Tibial nerve (tissue), 4 donors: ENCODE results near the gene ROBO1. TPM values are rescaled to one million over a fixed set of nuclear protein-coding genes. Genes with fewer than 3 reads are reported as not detected.

Experiments used
- DNase-seq, 2 donors: peaks; one replicate each; pipeline ENCODE4 v3.0.0-alpha.2; 2019; ENCODE audit warnings: low spot score in 2 of 2
- H3K27ac ChIP-seq, 4 donors: fragments of 200-600 bp; sonication (generic) in 3 of 4; one replicate each; pipeline ENCODE4 v1.5.1; 2017 to 2019; ENCODE audit warnings: mild to moderate bottlenecking in 1 of 4
- H3K27me3 ChIP-seq, 2 donors: fragments of 200-600 bp; sonication (generic) in 1 of 2; one replicate each; pipeline versions ENCODE4 v1.5.1 to v1.6.0; 2017 to 2019
- H3K36me3 ChIP-seq, 3 donors: fragments of 200-600 bp; sonication (generic); one replicate each; pipeline ENCODE4 v1.5.1; 2018 to 2019
- H3K4me1 ChIP-seq, 4 donors: fragments of 200-600 bp; sonication (generic) in 3 of 4; one replicate each; pipeline ENCODE4 v1.5.1; 2017 to 2019
- H3K4me3 ChIP-seq, 4 donors: fragments of 200-600 bp; sonication (generic) in 3 of 4; one replicate each; pipeline ENCODE4 v1.5.1; 2017 to 2019; ENCODE audit warnings: mild to moderate bottlenecking in 1 of 4, moderate library complexity in 1 of 4
- H3K9me3 ChIP-seq, 4 donors: fragments of 200-600 bp; sonication (generic) in 3 of 4; one replicate each; pipeline ENCODE4 v1.5.1; 2017 to 2019
- EP300 ChIP-seq, 2 donors: sonication (generic); formaldehyde crosslinking; IDR thresholded peaks; one replicate each; pipeline ENCODE4 v1.6.1; 2017; ENCODE audit warnings: antibody characterized with exemption in 2 of 2, mild to moderate bottlenecking in 1 of 2
- POLR2A ChIP-seq, 2 donors: fragments of 450-650 bp; IDR thresholded peaks; one replicate each; pipeline ENCODE4 v1.6.1; 2017; ENCODE audit warnings: antibody characterized with exemption in 2 of 2, mild to moderate bottlenecking in 2 of 2, moderate library complexity in 2 of 2
- WGBS, 2 donors: methylation state at CpG; one replicate each; pipeline ENCODE4 v1.1.5; 2018; 5-methylcytosine and 5-hydroxymethylcytosine counted together
- total RNA-seq, 4 donors: library from RNA; depleted of rRNA; stranded (reverse); fragments of >200 nt; gene quantifications; one replicate each; pipeline ENCODE4 v1.1.0, GENCODE V29; 2016
- TF ChIP-seq, protein P1 (sequence below), 5 experiments: fragments of 200-600 bp in 3 of 5; fragments of 450-650 bp in 2 of 5; sonication (generic) in 3 of 5; IDR thresholded peaks; one replicate each; pipeline ENCODE4 v1.5.1; 2016 to 2019; ENCODE audit warnings: antibody characterized with exemption in 5 of 5, mild to moderate bottlenecking in 3 of 5, moderate library complexity in 2 of 5

ROBO1 gene
- total RNA-seq, 4 donors from 2014 or later: 12.6 to 27.8 (median 23.1) TPM

DNA sequence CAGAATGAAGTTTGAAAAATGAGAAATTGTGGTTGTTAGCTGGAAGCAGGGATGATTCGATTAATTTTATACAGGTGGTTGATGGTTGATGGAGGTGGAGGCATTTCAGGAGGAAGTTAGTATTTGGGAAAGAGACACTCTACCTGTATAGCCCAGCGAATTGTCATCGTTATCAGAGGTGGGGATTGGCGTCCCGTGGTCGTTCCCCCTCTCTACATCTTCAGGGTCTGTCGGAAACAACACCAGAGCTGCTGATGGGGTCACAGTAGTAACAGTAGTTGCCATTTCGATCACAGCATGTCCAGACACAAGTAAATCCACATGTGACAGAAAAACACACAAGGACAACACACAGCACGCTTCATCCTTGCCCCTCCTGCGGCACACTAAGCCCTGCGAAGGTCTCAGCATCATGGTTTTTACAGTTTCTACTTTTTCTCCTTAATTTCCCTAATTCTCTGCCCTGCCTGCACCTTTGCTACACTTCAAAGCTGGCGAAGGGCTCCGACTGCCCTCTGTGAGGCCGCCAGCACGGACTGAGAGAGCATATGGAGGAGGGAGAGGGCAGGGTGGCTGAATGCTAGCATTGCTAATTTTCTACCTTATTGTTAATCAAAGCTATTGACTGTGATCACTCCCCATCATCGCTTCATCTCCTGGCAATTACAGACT, 642.3 kb downstream of the ROBO1 start:
- 59 to 63% methylated on average over 16 of the region's 16 CpGs for WGBS, 2 donors
- Histone ChIP-seq H3K9me3 (no peaks in the 10 kb centered on the region), H3K4me3 (no peak overlapping the region), H3K27me3 (no peaks in the 10 kb centered on the region), H3K27ac (no peak overlapping the region), H3K36me3 (no peaks in the 10 kb centered on the region), H3K4me1 (no peaks in the 10 kb centered on the region)
- no peak for TF ChIP-seq EP300 (IDR thresholded peaks at IDR 0.05)
- TF ChIP-seq, protein P1, sequence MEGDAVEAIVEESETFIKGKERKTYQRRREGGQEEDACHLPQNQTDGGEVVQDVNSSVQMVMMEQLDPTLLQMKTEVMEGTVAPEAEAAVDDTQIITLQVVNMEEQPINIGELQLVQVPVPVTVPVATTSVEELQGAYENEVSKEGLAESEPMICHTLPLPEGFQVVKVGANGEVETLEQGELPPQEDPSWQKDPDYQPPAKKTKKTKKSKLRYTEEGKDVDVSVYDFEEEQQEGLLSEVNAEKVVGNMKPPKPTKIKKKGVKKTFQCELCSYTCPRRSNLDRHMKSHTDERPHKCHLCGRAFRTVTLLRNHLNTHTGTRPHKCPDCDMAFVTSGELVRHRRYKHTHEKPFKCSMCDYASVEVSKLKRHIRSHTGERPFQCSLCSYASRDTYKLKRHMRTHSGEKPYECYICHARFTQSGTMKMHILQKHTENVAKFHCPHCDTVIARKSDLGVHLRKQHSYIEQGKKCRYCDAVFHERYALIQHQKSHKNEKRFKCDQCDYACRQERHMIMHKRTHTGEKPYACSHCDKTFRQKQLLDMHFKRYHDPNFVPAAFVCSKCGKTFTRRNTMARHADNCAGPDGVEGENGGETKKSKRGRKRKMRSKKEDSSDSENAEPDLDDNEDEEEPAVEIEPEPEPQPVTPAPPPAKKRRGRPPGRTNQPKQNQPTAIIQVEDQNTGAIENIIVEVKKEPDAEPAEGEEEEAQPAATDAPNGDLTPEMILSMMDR (IDR thresholded peaks at IDR 0.05): no peak
- no peak for TF ChIP-seq POLR2A (IDR thresholded peaks at IDR 0.05)
- no peak for DNase-seq

DNA sequence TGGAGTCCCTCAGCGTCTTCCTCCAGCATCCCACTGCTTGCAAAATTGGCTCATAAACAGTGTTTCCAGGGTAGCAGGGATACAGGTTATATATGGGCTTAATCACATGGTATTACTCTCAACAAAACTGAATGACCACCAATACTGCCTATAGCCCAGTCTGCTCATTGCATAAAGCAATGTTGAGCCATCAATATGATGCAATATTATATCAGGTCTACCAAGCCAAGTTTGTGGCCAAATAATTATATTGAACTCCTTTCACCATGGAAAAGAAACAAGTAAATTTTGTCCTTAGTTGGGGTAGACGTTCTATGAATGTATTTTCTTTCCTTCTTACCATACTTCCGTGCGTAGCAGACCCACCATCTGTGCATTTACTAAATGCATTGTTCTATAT, 652.3 kb downstream of the ROBO1 start:
- no peak for TF ChIP-seq EP300 (IDR thresholded peaks at IDR 0.05)
- TF ChIP-seq POLR2A (IDR thresholded peaks at IDR 0.05): no peak
- TF ChIP-seq, protein P1 (IDR thresholded peaks at IDR 0.05): no peak
- Histone ChIP-seq H3K4me3 (no peak overlapping the region), H3K36me3 (no peaks in the 10 kb centered on the region), H3K9me3 (no peaks in the 10 kb centered on the region), H3K27me3 (no peaks in the 10 kb centered on the region), H3K4me1 (no peaks in the 10 kb centered on the region), H3K27ac (no peak overlapping the region)
- no peak for DNase-seq
- WGBS, 2 donors: 87 to 91% methylated on average over 4 of the region's 4 CpGs

- H3K27me3 ChIP-seq: no peaks in the 10 kb centered on the region
- H3K4me3 ChIP-seq: no peak overlapping the region
- no peaks in the 10 kb centered on the region for H3K9me3 ChIP-seq
- no peak overlapping the region for H3K27ac ChIP-seq
- no peaks in the 10 kb centered on the region for H3K36me3 ChIP-seq
- no peaks in the 10 kb centered on the region for H3K4me1 ChIP-seq
- 82 to 83% methylated on average over 3 of the region's 3 CpGs for WGBS, 2 donors
- DNase-seq: no peak
- TF ChIP-seq EP300 (IDR thresholded peaks at IDR 0.05) (no peak), POLR2A (IDR thresholded peaks at IDR 0.05) (no peak)
- TF ChIP-seq, protein P1 (IDR thresholded peaks at IDR 0.05): no peak
These were observed 653.9 kb downstream of the ROBO1 start for GRCh38 chr3:79113876-79114275.

GRCh38 chr3:79111375-79112052, 656.3 kb downstream of the ROBO1 start:
- 74 to 75% methylated on average over 3 of the region's 3 CpGs for WGBS, 2 donors
- Histone ChIP-seq H3K4me1 (no peaks in the 10 kb centered on the region), H3K27me3 (no peaks in the 10 kb centered on the region), H3K36me3 (no peaks in the 10 kb centered on the region), H3K4me3 (no peak overlapping the region), H3K27ac (no peak overlapping the region), H3K9me3 (no peaks in the 10 kb centered on the region)
- DNase-seq: no peak
- TF ChIP-seq, protein P1 (IDR thresholded peaks at IDR 0.05): no peak
- TF ChIP-seq POLR2A (IDR thresholded peaks at IDR 0.05) (no peak), EP300 (IDR thresholded peaks at IDR 0.05) (no peak)

DNA sequence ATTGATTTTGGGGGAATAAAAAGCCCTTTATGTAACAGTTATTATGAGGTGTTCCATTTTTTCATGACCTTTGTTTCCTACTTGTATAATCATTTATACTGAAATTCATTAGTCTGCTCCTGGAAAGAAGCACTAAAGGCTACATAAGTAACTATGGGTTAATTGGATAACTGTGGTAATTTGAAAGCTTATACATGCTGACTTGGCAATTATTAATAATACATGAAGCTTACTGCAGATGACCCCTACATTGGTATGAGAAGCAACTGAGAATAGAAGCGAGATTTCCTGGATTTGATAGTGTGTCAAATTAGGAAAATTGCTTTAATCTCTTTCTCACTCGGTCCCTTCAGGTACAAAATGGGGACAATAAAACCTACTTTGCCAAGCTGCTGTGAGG, 658.0 kb downstream of the ROBO1 start:
- no peak for DNase-seq
- no peak overlapping the region for H3K27ac ChIP-seq

More for the DNA sequence above, 658.0 kb downstream of the ROBO1 start:
- Histone ChIP-seq H3K27me3 (no peaks in the 10 kb centered on the region), H3K9me3 (no peaks in the 10 kb centered on the region), H3K4me3 (no peak overlapping the region), H3K4me1 (no peaks in the 10 kb centered on the region), H3K36me3 (no peaks in the 10 kb centered on the region)
- WGBS, 2 donors: 88 to 90% methylated on average over 2 of the region's 2 CpGs
- TF ChIP-seq, protein P1 (IDR thresholded peaks at IDR 0.05): no peak
